ENCODE data around the gene ASB18.

GRCh38 chr2:236298924-236299475, 34.8 kb upstream of the ASB18 start:
- TF ChIP-seq EZH2 (IDR thresholded peaks at IDR 0.05) (no peak), CTCF (IDR thresholded peaks at IDR 0.05) (no peak)

Data from neural progenitor cell (in vitro differentiated cells).